ENCODE data around the gene ZNF777. TPM values are rescaled to one million over a fixed set of nuclear protein-coding genes. Genes with fewer than 3 reads are reported as not detected.

The ZNF777 gene
- total RNA-seq, 1 donor from 2014 or later = 17.2 TPM

GRCh38 chr7:149409895-149410294 is 51.0 kb downstream of the ZNF777 start:
- H3K4me2 ChIP-seq (ENCODE audit: low read length) = no peak overlapping the region
- H3K9ac ChIP-seq (ENCODE audit: low read length) = no peak overlapping the region
- H3K36me3 Mint-ChIP-seq (ENCODE audit: low read depth, unreplicated experiment) = no peaks in the 10 kb centered on the region
- H3K27ac ChIP-seq (ENCODE audit: low read depth, low read length) = no peak overlapping the region
- H3K36me3 ChIP-seq (ENCODE audit: insufficient read depth, low read length) = no peaks in the 10 kb centered on the region
- no peak overlapping the region for H3K4me3 Mint-ChIP-seq (ENCODE audit: unreplicated experiment)
- no peaks in the 10 kb centered on the region for H4K20me1 ChIP-seq (ENCODE audit: insufficient read depth, low read length)
- no peaks in the 10 kb centered on the region for H3K9me3 ChIP-seq (ENCODE audit: insufficient read depth, low read depth, low read length)
- no peak for FAIRE-seq
- H3K4me1 ChIP-seq (ENCODE audit: insufficient read depth, low read length) = peaks cover 3% of the 10 kb centered on the region
- no peak overlapping the region for H3K4me3 ChIP-seq (ENCODE audit: insufficient read depth, low read depth, low read length)
- peaks cover 5% of the 10 kb centered on the region for H3K9me3 Mint-ChIP-seq (ENCODE audit: unreplicated experiment)
- no peak overlapping the region for H3K27ac Mint-ChIP-seq (ENCODE audit: unreplicated experiment)
- no peak overlapping the region for H2AFZ ChIP-seq (ENCODE audit: low read depth, low read length)
- no peaks in the 10 kb centered on the region for H3K79me2 ChIP-seq (ENCODE audit: insufficient read depth, low read length)
- H3K4me1 Mint-ChIP-seq (ENCODE audit: low read depth, unreplicated experiment) = no peaks in the 10 kb centered on the region
- peaks cover 2% of the 10 kb centered on the region for H3K27me3 Mint-ChIP-seq (ENCODE audit: low read depth, unreplicated experiment)
- no peak for DNase-seq (ENCODE audit: low read depth)
- H3K27me3 ChIP-seq (ENCODE audit: insufficient read depth, low read length) = no peaks in the 10 kb centered on the region
- TF ChIP-seq EZH2 (IDR thresholded peaks at IDR 0.05; ENCODE audit: insufficient read depth, low read length) = no peak
- TF ChIP-seq CTCF (IDR thresholded peaks at IDR 0.05; ENCODE audit: insufficient read depth, low read depth, low read length) = no peak

GRCh38 chr7:149404825-149405224 is 56.0 kb downstream of the ZNF777 start:
- Histone ChIP-seq H3K4me2 (ENCODE audit: low read length) (no peak overlapping the region), H2AFZ (ENCODE audit: low read depth, low read length) (no peak overlapping the region), H3K27me3 (ENCODE audit: insufficient read depth, low read length) (no peaks in the 10 kb centered on the region), H3K9ac (ENCODE audit: low read length) (no peak overlapping the region), H3K9me3 (ENCODE audit: insufficient read depth, low read depth, low read length) (no peaks in the 10 kb centered on the region), H3K27ac (ENCODE audit: low read depth, low read length) (no peak overlapping the region), H4K20me1 (ENCODE audit: insufficient read depth, low read length) (no peaks in the 10 kb centered on the region), H3K4me3 (ENCODE audit: insufficient read depth, low read depth, low read length) (no peak overlapping the region), H3K79me2 (ENCODE audit: insufficient read depth, low read length) (no peaks in the 10 kb centered on the region), H3K4me1 (ENCODE audit: insufficient read depth, low read length) (no peaks in the 10 kb centered on the region), H3K36me3 (ENCODE audit: insufficient read depth, low read length) (no peaks in the 10 kb centered on the region)
- Mint-ChIP-seq H3K27ac (ENCODE audit: unreplicated experiment) (no peak overlapping the region), H3K36me3 (ENCODE audit: low read depth, unreplicated experiment) (no peaks in the 10 kb centered on the region), H3K9me3 (ENCODE audit: unreplicated experiment) (peaks cover 2% of the 10 kb centered on the region), H3K4me1 (ENCODE audit: low read depth, unreplicated experiment) (no peaks in the 10 kb centered on the region), H3K27me3 (ENCODE audit: low read depth, unreplicated experiment) (peaks cover 19% of the 10 kb centered on the region), H3K4me3 (ENCODE audit: unreplicated experiment) (no peak overlapping the region)
- DNase-seq (ENCODE audit: low read depth) = no peak
- TF ChIP-seq CTCF (IDR thresholded peaks at IDR 0.05; ENCODE audit: insufficient read depth, low read depth, low read length) = no peak
- no peak for TF ChIP-seq EZH2 (IDR thresholded peaks at IDR 0.05; ENCODE audit: insufficient read depth, low read length)
- FAIRE-seq = no peak

- H3K9ac ChIP-seq (ENCODE audit: low read length) = no peak overlapping the region
- no peaks in the 10 kb centered on the region for H3K27me3 ChIP-seq (ENCODE audit: insufficient read depth, low read length)
- H3K79me2 ChIP-seq (ENCODE audit: insufficient read depth, low read length) = no peaks in the 10 kb centered on the region
- H2AFZ ChIP-seq (ENCODE audit: low read depth, low read length) = no peak overlapping the region
- no peak overlapping the region for H3K27ac ChIP-seq (ENCODE audit: low read depth, low read length)
- no peak overlapping the region for H3K27ac Mint-ChIP-seq (ENCODE audit: unreplicated experiment)
- H3K36me3 Mint-ChIP-seq (ENCODE audit: low read depth, unreplicated experiment) = no peaks in the 10 kb centered on the region
- peaks cover 2% of the 10 kb centered on the region for H3K9me3 Mint-ChIP-seq (ENCODE audit: unreplicated experiment)
- no peaks in the 10 kb centered on the region for H3K36me3 ChIP-seq (ENCODE audit: insufficient read depth, low read length)
- no peaks in the 10 kb centered on the region for H3K4me1 ChIP-seq (ENCODE audit: insufficient read depth, low read length)
- no peak overlapping the region for H3K4me2 ChIP-seq (ENCODE audit: low read length)
- no peaks in the 10 kb centered on the region for H4K20me1 ChIP-seq (ENCODE audit: insufficient read depth, low read length)
- no peak overlapping the region for H3K4me3 ChIP-seq (ENCODE audit: insufficient read depth, low read depth, low read length)
- no peaks in the 10 kb centered on the region for H3K9me3 ChIP-seq (ENCODE audit: insufficient read depth, low read depth, low read length)
- H3K4me1 Mint-ChIP-seq (ENCODE audit: low read depth, unreplicated experiment) = no peaks in the 10 kb centered on the region
- TF ChIP-seq EZH2 (IDR thresholded peaks at IDR 0.05; ENCODE audit: insufficient read depth, low read length) (no peak), CTCF (IDR thresholded peaks at IDR 0.05; ENCODE audit: insufficient read depth, low read depth, low read length) (no peak)
- no peak for FAIRE-seq
- peaks cover 19% of the 10 kb centered on the region for H3K27me3 Mint-ChIP-seq (ENCODE audit: low read depth, unreplicated experiment)
- no peak for DNase-seq (ENCODE audit: low read depth)
- no peak overlapping the region for H3K4me3 Mint-ChIP-seq (ENCODE audit: unreplicated experiment)
Measured at GRCh38 chr7:149404396-149404795, 56.5 kb downstream of the ZNF777 start.
